AG09309 (cell line): ENCODE measurements around the gene SAMD4A.

Experiments used
- DNase-seq: peaks from one replicate; pipeline ENCODE4 v3.0.0-alpha.2; 2010; ENCODE audit warnings: low read depth
- H3K4me3 ChIP-seq: 2 replicates; pipeline ENCODE4 v1.5.1; 2011; ENCODE audit warnings: mild to moderate bottlenecking, low read depth, low read length, moderate library complexity; ENCODE audit not compliant: control insufficient read depth
- TF ChIP-seq, protein P1 (sequence below): IDR thresholded peaks from 2 replicates; pipeline ENCODE4 v1.5.1; 2011; ENCODE audit warnings: mild to moderate bottlenecking, low read depth, low read length, inconsistent platforms; ENCODE audit not compliant: insufficient read depth, control insufficient read depth; ENCODE audit errors: missing control alignments

The SAMD4A gene

DNA sequence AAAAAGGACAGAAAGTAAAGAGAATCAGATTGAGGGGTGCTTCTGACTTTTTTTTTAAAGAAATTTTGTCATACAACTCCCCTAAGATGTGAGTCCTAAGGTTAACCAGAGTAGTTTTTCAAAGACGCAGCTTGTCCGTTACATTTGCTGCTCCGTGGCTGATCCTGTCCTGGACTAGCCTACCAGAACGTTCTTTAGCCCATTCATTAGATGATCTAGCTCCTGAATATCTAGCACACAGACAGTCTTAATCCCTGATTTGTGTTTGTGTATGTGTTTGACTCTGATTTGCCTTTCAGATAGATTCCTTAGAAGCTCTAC is 60.3 kb downstream of the SAMD4A start:
- TF ChIP-seq, protein P1, sequence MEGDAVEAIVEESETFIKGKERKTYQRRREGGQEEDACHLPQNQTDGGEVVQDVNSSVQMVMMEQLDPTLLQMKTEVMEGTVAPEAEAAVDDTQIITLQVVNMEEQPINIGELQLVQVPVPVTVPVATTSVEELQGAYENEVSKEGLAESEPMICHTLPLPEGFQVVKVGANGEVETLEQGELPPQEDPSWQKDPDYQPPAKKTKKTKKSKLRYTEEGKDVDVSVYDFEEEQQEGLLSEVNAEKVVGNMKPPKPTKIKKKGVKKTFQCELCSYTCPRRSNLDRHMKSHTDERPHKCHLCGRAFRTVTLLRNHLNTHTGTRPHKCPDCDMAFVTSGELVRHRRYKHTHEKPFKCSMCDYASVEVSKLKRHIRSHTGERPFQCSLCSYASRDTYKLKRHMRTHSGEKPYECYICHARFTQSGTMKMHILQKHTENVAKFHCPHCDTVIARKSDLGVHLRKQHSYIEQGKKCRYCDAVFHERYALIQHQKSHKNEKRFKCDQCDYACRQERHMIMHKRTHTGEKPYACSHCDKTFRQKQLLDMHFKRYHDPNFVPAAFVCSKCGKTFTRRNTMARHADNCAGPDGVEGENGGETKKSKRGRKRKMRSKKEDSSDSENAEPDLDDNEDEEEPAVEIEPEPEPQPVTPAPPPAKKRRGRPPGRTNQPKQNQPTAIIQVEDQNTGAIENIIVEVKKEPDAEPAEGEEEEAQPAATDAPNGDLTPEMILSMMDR: no peak
- H3K4me3 ChIP-seq: no peak overlapping the region

DNA sequence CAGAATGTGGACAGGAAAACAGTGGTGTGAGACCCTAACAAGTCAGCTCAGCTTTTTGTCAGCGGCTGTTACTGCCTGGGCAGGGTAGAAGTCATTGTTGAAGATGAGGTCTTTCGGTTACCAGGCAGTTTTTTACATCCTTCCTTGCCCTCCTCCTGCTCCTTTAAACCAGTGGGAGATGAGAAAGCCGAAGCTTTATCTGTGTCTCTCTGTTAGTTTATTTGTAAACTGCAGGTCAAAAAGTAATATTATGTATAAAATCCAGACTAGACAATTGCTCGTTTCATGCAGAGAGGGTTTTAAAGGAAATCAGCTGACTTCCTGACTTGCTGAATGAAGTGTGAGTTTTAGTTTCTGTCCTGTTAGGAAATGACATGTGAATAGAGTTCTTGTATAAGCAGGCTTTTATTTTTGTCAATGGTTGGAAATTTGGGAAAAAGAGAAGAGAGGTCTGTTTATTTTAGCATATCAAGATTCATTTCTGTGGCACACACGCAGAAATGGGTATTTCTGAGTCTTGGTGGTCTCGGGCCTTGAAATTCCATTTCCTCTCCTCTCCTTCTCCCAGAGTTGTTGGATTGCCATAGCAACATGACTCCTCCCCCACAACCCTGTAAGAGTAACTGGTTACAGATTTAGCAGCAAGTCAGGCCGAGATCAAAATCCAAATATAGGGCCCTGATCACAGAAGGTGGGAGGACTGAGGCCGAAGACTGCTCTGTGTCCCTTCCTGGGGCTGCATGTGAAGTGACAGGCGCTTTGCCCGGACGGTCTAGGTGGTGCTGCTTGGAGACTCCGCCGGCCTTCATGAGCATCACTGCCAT is 60.8 kb downstream of the SAMD4A start:
- H3K4me3 ChIP-seq: no peak overlapping the region; the same call in 1 of the 2 replicates
- TF ChIP-seq, protein P1: no peak
- no peak for DNase-seq

More for the DNA sequence above, 60.3 kb downstream of the SAMD4A start:
- DNase-seq: no peak

DNA sequence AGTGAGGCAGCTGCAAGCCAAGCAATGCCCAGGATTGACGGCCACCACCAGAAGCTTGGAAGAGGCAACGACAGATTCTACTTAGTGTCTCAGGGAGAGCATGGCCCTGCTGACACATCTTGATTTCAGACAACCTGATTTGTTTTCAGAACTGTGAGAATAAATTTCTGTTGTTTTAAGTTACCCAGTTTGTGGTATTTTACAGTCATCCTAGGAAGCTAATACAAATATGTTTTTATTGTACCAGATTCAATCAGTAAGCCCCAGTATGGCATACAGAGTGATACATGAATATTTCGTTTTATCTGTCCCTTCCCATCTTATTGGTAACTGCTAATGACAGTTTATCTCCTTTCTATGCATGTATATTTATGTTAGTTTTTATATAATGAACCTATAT is 62.3 kb downstream of the SAMD4A start:
- DNase-seq: no peak
- no peak overlapping the region for H3K4me3 ChIP-seq
- TF ChIP-seq, protein P1: no peak

DNA sequence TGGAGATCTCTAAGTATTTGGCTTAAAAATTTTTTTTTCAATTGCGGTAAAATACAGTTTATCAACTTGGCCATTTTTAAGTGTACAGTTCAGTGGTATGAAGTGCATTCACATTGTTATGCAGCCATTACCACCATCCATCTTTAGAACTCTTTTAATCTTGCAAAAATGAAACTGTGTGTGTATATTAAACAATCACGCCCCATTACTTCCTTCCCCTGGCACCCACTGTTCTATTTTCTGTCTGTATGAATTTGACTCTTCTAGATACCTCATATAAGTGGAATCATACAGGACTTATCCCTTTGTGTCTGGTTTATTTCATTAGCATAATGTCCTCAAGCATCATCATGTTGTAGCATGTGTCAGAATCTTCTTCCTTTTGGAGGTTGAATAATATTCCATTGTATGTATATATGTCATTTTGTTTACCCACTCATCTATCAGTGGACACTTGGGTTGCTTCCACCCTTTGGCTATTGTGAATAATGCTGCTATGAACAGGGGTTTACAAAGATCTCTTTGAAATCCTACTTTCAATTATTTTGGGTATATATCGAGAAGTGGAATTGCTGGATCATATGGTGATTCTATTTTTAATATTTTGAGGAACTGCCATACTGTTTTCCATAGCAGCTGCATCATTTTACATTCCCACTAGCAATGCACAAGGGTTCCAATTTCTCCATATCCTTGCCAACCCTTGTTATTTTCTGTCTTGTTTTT is 62.9 kb downstream of the SAMD4A start:
- no peak overlapping the region for H3K4me3 ChIP-seq
- TF ChIP-seq, protein P1: no peak
- DNase-seq: no peak

DNA sequence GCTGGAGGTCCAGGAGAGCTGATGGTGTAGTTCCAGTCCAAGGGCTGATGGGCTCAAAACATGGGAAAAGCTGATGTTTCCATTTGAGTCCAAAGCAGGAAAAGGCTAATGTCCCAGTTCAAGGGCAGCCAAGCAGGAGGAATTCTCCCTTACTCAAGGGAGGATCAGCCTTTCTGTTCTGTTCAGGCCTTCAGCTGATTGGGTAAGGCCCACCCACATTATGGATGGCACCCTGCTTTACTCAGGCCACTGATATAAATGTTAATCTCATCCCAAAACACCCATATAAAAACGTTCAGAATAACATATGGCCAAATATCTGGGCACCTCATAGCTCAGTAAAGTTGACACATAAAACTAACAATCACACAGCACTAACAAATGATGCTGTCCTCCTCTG is 64.1 kb downstream of the SAMD4A start:
- no peak for DNase-seq
- TF ChIP-seq, protein P1: no peak
- H3K4me3 ChIP-seq: no peak overlapping the region

DNA sequence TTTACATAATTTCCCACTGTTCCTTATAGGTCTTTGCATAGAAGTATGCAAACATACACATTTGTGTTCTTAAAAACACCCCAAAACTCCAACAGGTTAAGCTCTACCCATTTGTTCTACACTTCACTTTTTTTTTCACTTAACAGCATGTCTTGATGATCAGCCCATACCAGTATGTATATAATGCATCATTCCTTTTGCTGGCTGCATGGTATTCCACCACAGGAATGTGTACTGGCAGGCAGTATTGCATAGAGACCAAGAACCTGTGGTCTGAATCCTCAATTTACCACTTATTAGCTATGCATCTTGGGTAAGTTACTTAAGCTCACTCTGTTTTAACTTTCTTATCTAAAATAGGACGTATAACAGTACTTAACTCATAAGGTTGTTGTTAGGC is 65.5 kb downstream of the SAMD4A start:
- DNase-seq: no peak
- TF ChIP-seq, protein P1: no peak

More for the DNA sequence above, 65.5 kb downstream of the SAMD4A start:
- no peak overlapping the region for H3K4me3 ChIP-seq
